Mucosa of descending colon (tissue), 3 donors: ENCODE results near the gene GABARAPL1. TPM values are rescaled to one million over a fixed set of nuclear protein-coding genes. Genes with fewer than 3 reads are reported as not detected.

ENCODE experiments used
- ATAC-seq: fragments of 200-7000 bp; cut with Tn5 transposase; one replicate; pipeline ENCODE4 v1.9.1; 2020; ENCODE audit warnings: mild to moderate bottlenecking, moderate library complexity
- DNase-seq, 3 donors: peaks; one replicate each; pipeline ENCODE4 v3.0.0-alpha.2; 2020
- H3K36me3 ChIP-seq: fragments of 200-600 bp; one replicate; pipeline ENCODE4 v1.8.0; 2021; ENCODE audit warnings: low read depth, mild to moderate bottlenecking
- H3K4me1 ChIP-seq: fragments of 200-600 bp; one replicate; pipeline ENCODE4 v1.8.0; 2021; ENCODE audit warnings: low read depth, mild to moderate bottlenecking
- H3K4me3 ChIP-seq: fragments of 200-600 bp; one replicate; pipeline ENCODE4 v1.8.0; 2021; ENCODE audit warnings: mild to moderate bottlenecking
- H3K9me3 ChIP-seq: fragments of 200-600 bp; one replicate; pipeline ENCODE4 v1.8.0; 2021; ENCODE audit warnings: mild to moderate bottlenecking
- CTCF ChIP-seq: fragments of 200-600 bp; IDR thresholded peaks from one replicate; pipeline ENCODE4 v1.8.0; 2022; ENCODE audit warnings: antibody characterized with exemption, mild to moderate bottlenecking
- intact Hi-C, 2 donors: fragments of 100-400 bp; cut with DNase I in 1 of 2; cut with micrococcal nuclease in 1 of 2; formaldehyde crosslinking; loops; one replicate each; pipeline versions ENCODE4 v1.11.0 to v1.11.1; 2022; cut with DNase I, micrococcal nuclease
- long read RNA-seq, 2 donors: library from polyadenylated mRNA; unstranded; transcript quantifications; one replicate each; pipeline ENCODE4 v2.0.0, GENCODE V29; 2019 to 2021
- total RNA-seq, 3 donors: library from RNA; stranded (reverse); fragmentation: NEBNext Ultra II Directional in 2 of 3; extraction: Animal tissue kit (Norgen Biotek cat#: 25700) in 2 of 3; gene quantifications; one replicate each; pipeline versions ENCODE4 v1.2.1 to v1.2.4, GENCODE V29; 2021 to 2023
- donor health status: DM: no; HTN: no; CAD: no; lungs with moderate emphysema.
- donor health status: DM: no; HTN: no; CAD: no.
- donor health status: DM: no; HTN: yes; CAD: no.

GABARAPL1 gene
- 10 to 100 TPM; 34.4 to 93.4 (median 41.0) TPM for total RNA-seq
- long read RNA-seq, donor 1, transcript GABARAPL1-201 (4 exons, 1,957 nt) = major isoform, 76 of 97 reads
- long read RNA-seq, donor 1, transcript GABARAPL1-202 (3 exons, 855 nt) = minor isoform, 8 of 97 reads
- long read RNA-seq, donor 1, partial matches to known transcripts = 2 of 97 reads
- long read RNA-seq, donor 1, other reads (novel, unspliced or antisense) = 9 of 97 reads
- long read RNA-seq, donor 2, transcript GABARAPL1-201 (4 exons, 1,957 nt) = major isoform, 19 of 20 reads
- long read RNA-seq, donor 2, partial matches to known transcripts = 0 of 20 reads
- long read RNA-seq, donor 2, other reads (novel, unspliced or antisense) = 1 of 20 reads

GRCh38 chr12:10212739-10213131 is at the start of gene GABARAPL1:
GABARAPL1 (plus strand) TSS chr12:10212877; CDS start chr12:10213130, 253 bp downstream.
- DNase-seq (peak; percentile 86 to 89 (median 88)), ATAC-seq (peak; percentile 82)
- TF ChIP-seq CTCF = no peak
- Histone ChIP-seq H3K36me3 (no peaks in the 10 kb centered on the region), H3K9me3 (no peaks in the 10 kb centered on the region), H3K4me1 (peaks cover 15% of the 10 kb centered on the region), H3K4me3 (peak within 1 kb of the TSS; percentile 40)
- intact Hi-C loops = no loop called here

- H3K4me1 ChIP-seq = no peaks in the 10 kb centered on the region
- H3K9me3 ChIP-seq = no peaks in the 10 kb centered on the region
- no peak for DNase-seq
- H3K4me3 ChIP-seq = no peak overlapping the region
- ATAC-seq = no peak
- intact Hi-C loops = no loop called here
- no peaks in the 10 kb centered on the region for H3K36me3 ChIP-seq
- no peak for TF ChIP-seq CTCF
Measured at GRCh38 chr12:10163084-10163483, 49.6 kb upstream of the GABARAPL1 start.

- TF ChIP-seq CTCF = no peak
- Histone ChIP-seq H3K9me3 (no peaks in the 10 kb centered on the region), H3K4me1 (no peaks in the 10 kb centered on the region), H3K36me3 (no peaks in the 10 kb centered on the region), H3K4me3 (no peak overlapping the region)
- DNase-seq (no peak), ATAC-seq (no peak)
- intact Hi-C loops = no loop called here
Measured at GRCh38 chr12:10165421-10165820, 47.3 kb upstream of the GABARAPL1 start.

- TF ChIP-seq CTCF = no peak
- Histone ChIP-seq H3K36me3 (no peaks in the 10 kb centered on the region), H3K9me3 (no peaks in the 10 kb centered on the region), H3K4me3 (no peak overlapping the region), H3K4me1 (no peaks in the 10 kb centered on the region)
- DNase-seq (no peak), ATAC-seq (no peak)
- intact Hi-C loops = no loop called here
Measured at GRCh38 chr12:10167599-10167998, 45.1 kb upstream of the GABARAPL1 start.

GRCh38 chr12:10169104-10169503 is 43.6 kb upstream of the GABARAPL1 start:
- no peaks in the 10 kb centered on the region for H3K4me1 ChIP-seq
- no peaks in the 10 kb centered on the region for H3K36me3 ChIP-seq
- DNase-seq (no peak), ATAC-seq (no peak)
- no peak for TF ChIP-seq CTCF
- H3K4me3 ChIP-seq = no peak overlapping the region
- intact Hi-C loops = no loop called here
- H3K9me3 ChIP-seq = no peaks in the 10 kb centered on the region
